Measurements from ENCODE around the gene TRIM51G. TPM values are rescaled to one million over a fixed set of nuclear protein-coding genes. Genes with fewer than 3 reads are reported as not detected.
"Not testable (repeated sequence)": the region's sequence is repeated elsewhere in the genome, so short reads cannot be mapped to it uniquely, and the experiment has no call there.

The TRIM51G gene, protein sequence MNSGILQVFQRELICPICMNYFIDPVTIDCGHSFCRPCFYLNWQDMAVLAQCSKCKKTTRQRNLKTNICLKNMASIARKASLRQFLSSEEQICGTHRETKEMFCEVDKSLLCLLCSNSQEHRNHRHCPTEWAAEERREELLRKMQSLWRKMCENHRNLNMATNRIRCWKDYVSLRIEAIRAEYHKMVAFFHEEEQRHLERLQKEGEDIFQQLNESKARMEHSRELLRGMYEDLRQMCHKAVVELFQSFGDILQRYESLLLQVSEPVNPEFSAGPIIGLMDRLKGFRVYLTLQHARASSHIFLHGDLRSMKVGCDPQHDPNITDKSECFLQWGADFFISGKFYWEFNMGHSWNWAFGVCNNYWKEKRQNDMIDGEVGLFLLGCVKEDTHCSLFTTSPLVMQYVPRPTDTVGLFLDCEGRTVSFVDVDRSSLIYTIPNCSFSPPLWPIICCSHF
- total RNA-seq (2021; ENCODE audit: unreplicated experiment): not detected
- polyA plus RNA-seq (2012): not detected in 2 replicates
- Bru-seq, nascent RNA: not detected
- BruChase-seq, experiment 1, labeled RNA remaining after a 6-hour chase: not detected
- not detected for BruChase-seq, experiment 2, labeled RNA remaining after a 2-hour chase
- long read RNA-seq: 0 reads

DNA sequence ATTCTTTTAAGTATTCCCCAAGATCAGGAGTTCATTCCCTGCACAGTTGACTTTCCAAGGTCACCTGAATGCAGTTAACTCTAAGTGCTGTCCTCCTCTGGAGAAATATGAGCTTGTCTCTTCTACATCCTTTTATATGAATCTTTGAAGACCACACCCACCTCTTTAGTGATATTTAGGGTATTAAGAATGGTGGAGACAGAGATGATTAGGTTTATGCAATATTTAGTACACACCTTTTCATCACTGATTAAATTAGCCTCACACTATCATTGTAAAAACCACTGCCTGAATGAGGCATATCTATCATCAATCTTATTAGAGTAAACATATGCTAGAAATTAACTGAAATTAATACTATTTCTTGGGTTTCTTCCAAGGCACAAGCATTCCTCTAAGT is at the start of gene TRIM51G:
TSS of gene TRIM51G (minus strand) at position 101 of the 400 bp plus-strand sequence. CDS start 2,190 bp downstream, outside the sequence.
- intact Hi-C loops (cut with micrococcal nuclease); ATAC-seq; H3K79me2 ChIP-seq (ENCODE audit: insufficient read depth, low read length); H3K27me3 ChIP-seq (ENCODE audit: insufficient read depth, low read length); H3K4me2 ChIP-seq (ENCODE audit: low read length); H3K36me3 ChIP-seq (ENCODE audit: control insufficient read depth in 1 of 2, insufficient read depth in 2 of 2, low read length in 2 of 2); H3K9me3 ChIP-seq (ENCODE audit: control insufficient read depth in 1 of 2, insufficient read depth in 1 of 2, low read depth in 1 of 2, low read length in 2 of 2); H3K4me3 ChIP-seq (replicated peaks in 1 of 2; ENCODE audit: low read depth in 1 of 2, low read length in 2 of 2); H3K4me1 ChIP-seq (ENCODE audit: control insufficient read depth in 1 of 2, insufficient read depth in 2 of 2, low read length in 2 of 2); BruUV-seq (replicated peaks); POLR2A ChIA-PET; RAD21 ChIA-PET (ENCODE audit: low non-redundant PET in 1 of 2, low total read pairs in 2 of 2, uncharacterized antibody in 2 of 2, unreplicated experiment in 2 of 2); H2AFZ ChIP-seq (ENCODE audit: low read depth, low read length, poor library complexity, severe bottlenecking); DNase-seq (ENCODE audit: low read depth, low spot score); H3K9ac ChIP-seq (ENCODE audit: low read length); H4K20me1 ChIP-seq (ENCODE audit: insufficient read depth); H3K9me2 ChIP-seq (ENCODE audit: insufficient read depth); H3K27ac ChIP-seq (ENCODE audit: low read depth, low read length); CTCF ChIA-PET: not testable (repeated sequence)

DNA sequence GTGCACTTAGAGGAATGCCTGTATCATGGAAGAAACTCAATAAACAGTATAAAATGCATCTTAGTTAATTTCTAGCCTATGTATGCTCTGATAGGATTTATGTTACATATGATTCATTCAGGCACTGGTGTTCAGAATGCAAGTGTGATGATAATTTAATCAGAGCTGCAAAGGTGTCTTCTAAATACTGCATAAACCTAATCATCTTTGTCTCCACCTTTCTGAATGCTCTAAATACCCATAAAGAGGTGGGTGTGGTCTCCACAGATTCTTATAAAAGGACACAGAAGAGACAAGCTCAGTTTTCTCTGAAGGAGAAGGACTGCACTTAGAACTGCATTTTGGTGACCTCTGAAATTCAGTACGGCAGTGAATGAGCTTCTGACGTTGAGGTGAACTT is 44.8 kb upstream of the TRIM51G start, which contains the start of gene TRIM49B:
TSS of gene TRIM49B (plus strand) at position 301 of the 400 bp plus-strand sequence. CDS start 2,777 bp downstream, outside the sequence.
- H3K4me3 ChIP-seq (replicated peaks in 1 of 2; ENCODE audit: low read depth in 1 of 2, low read length in 2 of 2); CTCF ChIA-PET; DNase-seq (ENCODE audit: low read depth, low spot score); H3K27me3 ChIP-seq (ENCODE audit: insufficient read depth, low read length); H3K9ac ChIP-seq (ENCODE audit: low read length); H4K20me1 ChIP-seq (ENCODE audit: insufficient read depth); H3K36me3 ChIP-seq (ENCODE audit: control insufficient read depth in 1 of 2, insufficient read depth in 2 of 2, low read length in 2 of 2); H3K4me2 ChIP-seq (ENCODE audit: low read length); intact Hi-C loops (cut with micrococcal nuclease); BruUV-seq (replicated peaks); H3K9me3 ChIP-seq (ENCODE audit: control insufficient read depth in 1 of 2, insufficient read depth in 1 of 2, low read depth in 1 of 2, low read length in 2 of 2); H2AFZ ChIP-seq (ENCODE audit: low read depth, low read length, poor library complexity, severe bottlenecking); H3K9me2 ChIP-seq (ENCODE audit: insufficient read depth); H3K27ac ChIP-seq (ENCODE audit: low read depth, low read length); H3K79me2 ChIP-seq (ENCODE audit: insufficient read depth, low read length); RAD21 ChIA-PET (ENCODE audit: low non-redundant PET in 1 of 2, low total read pairs in 2 of 2, uncharacterized antibody in 2 of 2, unreplicated experiment in 2 of 2); POLR2A ChIA-PET; ATAC-seq; H3K4me1 ChIP-seq (ENCODE audit: control insufficient read depth in 1 of 2, insufficient read depth in 2 of 2, low read length in 2 of 2): not testable (repeated sequence)

DNA sequence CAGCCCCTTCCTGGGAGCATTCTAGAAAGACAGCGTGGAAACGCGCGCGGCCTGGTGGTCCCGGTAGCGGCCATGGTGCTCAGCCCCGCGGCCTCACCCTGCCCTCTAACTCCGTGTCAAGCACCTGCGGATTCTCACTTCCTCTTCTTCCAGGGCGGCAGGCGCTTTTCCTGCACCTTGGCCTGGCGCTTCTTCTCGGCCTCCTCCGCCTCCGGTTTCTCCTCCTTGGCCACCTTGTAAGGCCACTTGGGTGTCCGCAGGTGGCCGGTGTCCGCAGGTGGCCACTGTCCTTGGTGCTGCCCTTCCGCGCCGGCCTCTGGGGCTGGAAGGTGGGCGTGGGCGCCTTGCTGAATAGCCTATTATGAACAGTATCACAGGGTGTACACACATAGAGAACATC is 15.1 kb downstream of the TRIM51G start:
- H3K9me3 ChIP-seq (ENCODE audit: control insufficient read depth in 1 of 2, insufficient read depth in 1 of 2, low read depth in 1 of 2, low read length in 2 of 2); H3K79me2 ChIP-seq (ENCODE audit: insufficient read depth, low read length); ATAC-seq; BruUV-seq (replicated peaks); H3K9me2 ChIP-seq (ENCODE audit: insufficient read depth); CTCF ChIA-PET; H3K4me3 ChIP-seq (replicated peaks in 1 of 2; ENCODE audit: low read depth in 1 of 2, low read length in 2 of 2); DNase-seq (ENCODE audit: low read depth, low spot score); intact Hi-C loops (cut with micrococcal nuclease); H3K36me3 ChIP-seq (ENCODE audit: control insufficient read depth in 1 of 2, insufficient read depth in 2 of 2, low read length in 2 of 2); H3K4me1 ChIP-seq (ENCODE audit: control insufficient read depth in 1 of 2, insufficient read depth in 2 of 2, low read length in 2 of 2); RAD21 ChIA-PET (ENCODE audit: low non-redundant PET in 1 of 2, low total read pairs in 2 of 2, uncharacterized antibody in 2 of 2, unreplicated experiment in 2 of 2); H4K20me1 ChIP-seq (ENCODE audit: insufficient read depth); H3K27me3 ChIP-seq (ENCODE audit: insufficient read depth, low read length); H3K4me2 ChIP-seq (ENCODE audit: low read length); POLR2A ChIA-PET; H3K27ac ChIP-seq (ENCODE audit: low read depth, low read length); H2AFZ ChIP-seq (ENCODE audit: low read depth, low read length, poor library complexity, severe bottlenecking); H3K9ac ChIP-seq (ENCODE audit: low read length): not testable (repeated sequence)

- RAD21 ChIA-PET (ENCODE audit: low non-redundant PET in 1 of 2, low total read pairs in 2 of 2, uncharacterized antibody in 2 of 2, unreplicated experiment in 2 of 2): not testable (repeated sequence)
Measured at GRCh38 chr11:48955315-48956049, 28.2 kb downstream of the TRIM51G start.

More at GRCh38 chr11:48955315-48956049, 28.2 kb downstream of the TRIM51G start:
- H3K4me1 ChIP-seq (ENCODE audit: control insufficient read depth in 1 of 2, insufficient read depth in 2 of 2, low read length in 2 of 2); H3K4me3 ChIP-seq (replicated peaks in 1 of 2; ENCODE audit: low read depth in 1 of 2, low read length in 2 of 2); ATAC-seq; H3K27ac ChIP-seq (ENCODE audit: low read depth, low read length); DNase-seq (ENCODE audit: low read depth, low spot score); H3K9me2 ChIP-seq (ENCODE audit: insufficient read depth); intact Hi-C loops (cut with micrococcal nuclease); H3K9me3 ChIP-seq (ENCODE audit: control insufficient read depth in 1 of 2, insufficient read depth in 1 of 2, low read depth in 1 of 2, low read length in 2 of 2); H3K79me2 ChIP-seq (ENCODE audit: insufficient read depth, low read length); H3K27me3 ChIP-seq (ENCODE audit: insufficient read depth, low read length); BruUV-seq (replicated peaks); H2AFZ ChIP-seq (ENCODE audit: low read depth, low read length, poor library complexity, severe bottlenecking); POLR2A ChIA-PET; CTCF ChIA-PET; H3K9ac ChIP-seq (ENCODE audit: low read length); H4K20me1 ChIP-seq (ENCODE audit: insufficient read depth); H3K4me2 ChIP-seq (ENCODE audit: low read length); H3K36me3 ChIP-seq (ENCODE audit: control insufficient read depth in 1 of 2, insufficient read depth in 2 of 2, low read length in 2 of 2): not testable (repeated sequence)

All from HCT116 (cell line).